ENCODE measurements around the gene POLD1. TPM values are rescaled to one million over a fixed set of nuclear protein-coding genes. Genes with fewer than 3 reads are reported as not detected.

POLD1 gene
- total RNA-seq, 1 donor from 2014 or later: 151 TPM

- peaks cover 13% of the 10 kb centered on the region for H3K36me3 Mint-ChIP-seq (ENCODE audit: low read depth)
- DNase-seq (ENCODE audit: low read depth, low spot score): no peak
These were observed 18.6 kb downstream of the POLD1 start for GRCh38 chr19:50402544-50403301.

GRCh38 chr19:50406156-50406820, 22.1 kb downstream of the POLD1 start:
- no peak for DNase-seq (ENCODE audit: low read depth, low spot score)
- Mint-ChIP-seq H3K4me3 (no peak overlapping the region), H3K4me1 (no peaks in the 10 kb centered on the region), H3K27ac (ENCODE audit: unreplicated experiment) (no peak overlapping the region), H3K9me3 (no peaks in the 10 kb centered on the region), H3K27me3 (ENCODE audit: low read depth) (no peaks in the 10 kb centered on the region), H3K36me3 (ENCODE audit: low read depth) (peaks cover 7% of the 10 kb centered on the region)
- no peak for TF ChIP-seq CTCF (conservative IDR thresholded peaks at IDR 0.05)

More at GRCh38 chr19:50402544-50403301, 18.6 kb downstream of the POLD1 start:
- TF ChIP-seq CTCF (conservative IDR thresholded peaks at IDR 0.05): no peak
- H3K4me3 Mint-ChIP-seq: no peak overlapping the region
- peaks cover 16% of the 10 kb centered on the region for H3K4me1 Mint-ChIP-seq
- no peak overlapping the region for H3K27ac Mint-ChIP-seq (ENCODE audit: unreplicated experiment)
- H3K9me3 Mint-ChIP-seq: no peaks in the 10 kb centered on the region
- H3K27me3 Mint-ChIP-seq (ENCODE audit: low read depth): no peaks in the 10 kb centered on the region

- no peaks in the 10 kb centered on the region for H3K27me3 Mint-ChIP-seq (ENCODE audit: low read depth)
- no peaks in the 10 kb centered on the region for H3K4me1 Mint-ChIP-seq
- H3K4me3 Mint-ChIP-seq: no peak overlapping the region
- H3K9me3 Mint-ChIP-seq: no peaks in the 10 kb centered on the region
- no peak for DNase-seq (ENCODE audit: low read depth, low spot score)
- H3K36me3 Mint-ChIP-seq (ENCODE audit: low read depth): peaks cover 7% of the 10 kb centered on the region
- H3K27ac Mint-ChIP-seq (ENCODE audit: unreplicated experiment): no peak overlapping the region
- TF ChIP-seq CTCF (conservative IDR thresholded peaks at IDR 0.05): no peak
These were observed 22.7 kb downstream of the POLD1 start for GRCh38 chr19:50406829-50407228.

- H3K36me3 Mint-ChIP-seq (ENCODE audit: low read depth): peaks cover 6% of the 10 kb centered on the region
- peaks cover under 1% of the 10 kb centered on the region for H3K4me1 Mint-ChIP-seq
- H3K9me3 Mint-ChIP-seq: no peaks in the 10 kb centered on the region
- no peak overlapping the region for H3K4me3 Mint-ChIP-seq
- H3K27me3 Mint-ChIP-seq (ENCODE audit: low read depth): no peaks in the 10 kb centered on the region
- no peak for TF ChIP-seq CTCF (conservative IDR thresholded peaks at IDR 0.05)
- no peak overlapping the region for H3K27ac Mint-ChIP-seq (ENCODE audit: unreplicated experiment)
- no peak for DNase-seq (ENCODE audit: low read depth, low spot score)
These were observed 25.2 kb downstream of the POLD1 start for GRCh38 chr19:50409347-50409746.

- peaks cover 4% of the 10 kb centered on the region for H3K4me1 Mint-ChIP-seq
- H3K9me3 Mint-ChIP-seq: no peaks in the 10 kb centered on the region
- H3K27ac Mint-ChIP-seq (ENCODE audit: unreplicated experiment): no peak overlapping the region
- DNase-seq (ENCODE audit: low read depth, low spot score): no peak
- TF ChIP-seq CTCF (conservative IDR thresholded peaks at IDR 0.05): no peak
- peaks cover 6% of the 10 kb centered on the region for H3K36me3 Mint-ChIP-seq (ENCODE audit: low read depth)
- H3K4me3 Mint-ChIP-seq: no peak overlapping the region
- no peaks in the 10 kb centered on the region for H3K27me3 Mint-ChIP-seq (ENCODE audit: low read depth)
These were observed 26.0 kb downstream of the POLD1 start for GRCh38 chr19:50410109-50410508.

Data from neural crest cell (in vitro differentiated cells).